K562 (cell line): Measurements from ENCODE around the gene ARHGAP15.

ENCODE experiments used
- CTCF ChIP-seq, 3 experiments: IDR thresholded peaks in 2 of 3; conservative IDR thresholded peaks in 1 of 3; 2 replicates each; pipeline ENCODE4 v1.5.1; 2011 to 2012; ENCODE audit warnings: low read length in 3 of 3, mild to moderate bottlenecking in 3 of 3, control low read depth in 2 of 3, improper control_type of control experiment in 1 of 3, inconsistent platforms in 1 of 3, low read depth in 1 of 3, mixed read lengths in 1 of 3, moderate library complexity in 1 of 3; ENCODE audit not compliant: insufficient read depth in 2 of 3
- HIVEP1 ChIP-seq: fragments of 250-450 bp; sonication (Bioruptor Pico); IDR thresholded peaks from 2 replicates; pipeline ENCODE4 v1.4.0; 2020; ENCODE audit warnings: mild to moderate bottlenecking
- SMARCC2 ChIP-seq: fragments of 450-650 bp; IDR thresholded peaks from 2 replicates; pipeline ENCODE4 v1.6.1; 2017; ENCODE audit warnings: antibody characterized with exemption, moderate library complexity, mild to moderate bottlenecking, low read depth
- ZNF518B ChIP-seq: fragments of 250-450 bp; sonication (Bioruptor Pico); IDR thresholded peaks from 2 replicates; pipeline ENCODE4 v1.5.0; 2021; ENCODE audit warnings: mild to moderate bottlenecking, moderate library complexity

- TF ChIP-seq CTCF (IDR thresholded peaks at IDR 0.05 in 2 of 3, conservative IDR thresholded peaks at IDR 0.05 in 1 of 3; ENCODE audit: insufficient read depth in 2 of 3, low read depth in 1 of 3, low read length in 3 of 3) (no peak), HIVEP1 (no peak), SMARCC2 (no peak), ZNF518B (CRISPR knock-in tag) (no peak)
Observed at GRCh38 chr2:143088388-143088787, 40.8 kb upstream of the ARHGAP15 start.
